Glomerular visceral epithelial cell (primary cell): Measurements from ENCODE around the gene NFYA.
"Not testable (repeated sequence)": the region's sequence is repeated elsewhere in the genome, so short reads cannot be mapped to it uniquely, and the experiment has no call there.

Source experiments
- DNase-seq: peaks from one replicate; pipeline ENCODE4 v3.0.0-alpha.2; 2016; ENCODE audit errors: extremely low spot score

NFYA gene

GRCh38 chr6:41115027-41115426 lies 42.3 kb downstream of the NFYA start:
- DNase-seq: not testable (repeated sequence)

GRCh38 chr6:41119508-41119907 lies 46.7 kb downstream of the NFYA start:
- DNase-seq: no peak

GRCh38 chr6:41120058-41120457 lies 47.3 kb downstream of the NFYA start:
- DNase-seq: no peak

GRCh38 chr6:41122373-41122772 lies 49.6 kb downstream of the NFYA start:
- no peak for DNase-seq

- no peak for DNase-seq
Measured at GRCh38 chr6:41122918-41123317, 50.1 kb downstream of the NFYA start.

- DNase-seq: no peak
Measured at GRCh38 chr6:41125282-41125681, 52.5 kb downstream of the NFYA start.

- no peak for DNase-seq
Measured at GRCh38 chr6:41132254-41132653, 59.5 kb downstream of the NFYA start.

GRCh38 chr6:41135062-41135832 lies 62.5 kb downstream of the NFYA start:
- no peak for DNase-seq

- no peak for DNase-seq
Measured at GRCh38 chr6:41136911-41137310, 64.1 kb downstream of the NFYA start.

- no peak for DNase-seq
Measured at GRCh38 chr6:41147917-41148316, 75.1 kb downstream of the NFYA start.
